GM21717 (cell line): ENCODE measurements around the gene CIDEA.

Experiments used
- ATAC-seq: cut with Tn5 transposase; IDR thresholded peaks from one replicate; pipeline ENCODE4 v1.9.1; 2021; ENCODE audit warnings: mild to moderate bottlenecking, moderate library complexity; ENCODE audit not compliant: unreplicated experiment

Gene CIDEA

GRCh38 chr18:12315911-12316310 is 61.8 kb downstream of the CIDEA start:
- no peak for ATAC-seq

DNA sequence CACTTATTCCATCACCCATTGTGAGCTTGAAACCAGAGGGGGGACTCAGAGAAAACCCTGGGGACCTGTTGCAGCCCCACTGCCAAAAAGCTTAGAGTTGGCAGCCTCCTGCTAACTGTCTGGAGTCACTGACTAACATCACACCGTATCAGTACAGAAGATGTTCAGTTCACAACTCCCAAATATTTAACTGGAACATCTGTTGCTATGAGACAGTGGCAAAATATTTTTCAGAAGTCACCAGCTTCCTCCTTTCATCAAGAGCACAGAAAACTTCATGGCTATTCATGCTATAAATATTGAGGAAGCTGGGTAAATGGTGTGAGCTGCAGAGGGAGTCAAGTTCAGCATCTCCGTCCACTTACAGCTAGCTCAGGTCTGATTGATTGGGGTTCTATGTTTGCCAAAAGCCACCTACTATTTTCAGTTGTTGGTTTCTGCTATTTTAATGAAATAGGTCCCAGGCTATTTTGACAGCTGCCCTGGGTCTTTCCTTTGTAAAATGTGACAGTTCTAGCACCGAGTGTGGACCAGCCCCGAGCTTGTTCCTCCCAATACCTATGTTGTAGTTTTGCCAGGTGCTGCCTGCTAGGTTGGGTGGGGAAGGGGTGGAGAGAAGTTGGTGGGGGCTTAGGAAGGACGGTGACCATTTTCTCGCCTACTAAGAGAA is 63.6 kb downstream of the CIDEA start:
- ATAC-seq = no peak

GRCh38 chr18:12318334-12318697 is 64.2 kb downstream of the CIDEA start:
- no peak for ATAC-seq

- no peak for ATAC-seq
These were observed 64.7 kb downstream of the CIDEA start for GRCh38 chr18:12318857-12319256.

DNA sequence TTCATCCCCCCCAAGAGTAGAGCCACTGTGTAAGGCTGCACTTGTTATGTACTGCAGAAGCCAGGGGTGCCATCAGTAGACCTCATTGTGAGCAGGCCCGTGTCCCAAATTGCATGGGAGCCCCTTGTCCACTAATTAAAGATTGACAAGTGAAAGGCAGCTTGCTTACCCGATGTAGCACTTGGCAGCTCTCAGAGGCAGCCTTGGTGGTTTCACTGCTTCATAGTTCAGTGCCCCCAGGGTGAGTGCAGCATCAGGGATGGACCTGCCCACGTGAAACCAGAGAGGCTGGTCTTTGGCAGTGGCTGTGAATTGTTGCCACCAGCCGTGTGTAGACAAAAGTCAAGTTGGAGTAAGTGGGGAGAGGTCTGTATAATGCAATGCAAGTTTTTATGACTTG is 67.2 kb downstream of the CIDEA start:
- peak; percentile 60 for ATAC-seq

GRCh38 chr18:12324991-12325725 is 71.0 kb downstream of the CIDEA start:
- no peak for ATAC-seq

- no peak for ATAC-seq
These were observed 71.6 kb downstream of the CIDEA start for GRCh38 chr18:12325726-12326245.

DNA sequence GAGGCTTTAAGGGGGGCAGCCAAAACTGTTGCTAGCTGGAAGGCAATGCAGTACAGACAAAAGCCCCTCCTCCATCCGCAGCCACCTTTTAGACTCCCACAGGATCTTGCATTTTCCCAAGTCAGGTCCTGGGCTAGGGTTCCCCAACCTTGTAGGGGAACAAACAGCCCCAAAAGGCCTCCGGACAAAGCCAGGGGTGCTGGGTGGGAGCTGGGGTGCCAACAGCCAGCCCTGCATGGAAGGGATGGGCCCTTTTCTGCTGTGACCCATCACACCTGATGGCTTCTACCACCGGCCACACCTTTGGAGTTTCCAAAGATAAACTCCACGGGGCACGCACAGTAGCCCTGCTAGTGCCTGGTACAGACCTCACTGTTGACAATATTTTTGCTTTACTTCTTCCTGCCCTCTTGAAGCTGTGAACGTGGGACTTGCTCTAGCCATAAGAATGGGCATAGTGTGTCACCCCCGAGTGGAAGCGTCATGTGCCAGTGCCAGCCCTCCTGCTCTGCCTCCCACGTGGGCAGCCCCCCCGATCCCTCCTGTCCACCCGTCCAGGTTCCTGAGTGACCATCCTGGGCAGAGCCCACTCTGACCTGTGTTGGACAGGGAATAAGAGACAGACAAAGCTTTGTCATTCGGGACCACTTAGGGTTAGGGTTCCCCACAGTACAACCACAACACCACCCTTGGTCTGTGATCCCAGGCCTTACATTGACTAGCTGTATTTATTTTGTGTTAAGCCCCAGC is 72.7 kb downstream of the CIDEA start:
- ATAC-seq = no peak
